Suprapubic skin (tissue), 4 donors: ENCODE data around the gene NFIB. TPM values are rescaled to one million over a fixed set of nuclear protein-coding genes. Genes with fewer than 3 reads are reported as not detected.

Experiments
- DNase-seq, 2 donors: peaks; one replicate each; pipeline ENCODE4 v3.0.0-alpha.2; 2019; ENCODE audit warnings: low spot score in 2 of 2
- H3K27ac ChIP-seq: fragments of 200-600 bp; sonication (generic); one replicate; pipeline ENCODE4 v1.5.1; 2019
- H3K27me3 ChIP-seq: fragments of 200-600 bp; sonication (generic); one replicate; pipeline ENCODE4 v1.5.1; 2019
- H3K36me3 ChIP-seq: fragments of 200-600 bp; sonication (generic); one replicate; pipeline ENCODE4 v1.5.1; 2019
- H3K4me1 ChIP-seq: fragments of 200-600 bp; sonication (generic); one replicate; pipeline ENCODE4 v1.5.1; 2019
- H3K4me3 ChIP-seq: fragments of 200-600 bp; sonication (generic); one replicate; pipeline ENCODE4 v1.5.1; 2019; ENCODE audit warnings: mild to moderate bottlenecking
- H3K9me3 ChIP-seq: fragments of 200-600 bp; sonication (generic); one replicate; pipeline ENCODE4 v1.5.1; 2019
- CTCF ChIP-seq, 2 donors: fragments of 200-600 bp in 1 of 2; fragments of 450-650 bp in 1 of 2; sonication (generic) in 1 of 2; IDR thresholded peaks; one replicate each; pipeline ENCODE4 v1.5.1; 2016 to 2019; ENCODE audit warnings: antibody characterized with exemption in 2 of 2, mild to moderate bottlenecking in 1 of 2, moderate library complexity in 1 of 2
- EP300 ChIP-seq: sonication (generic); formaldehyde crosslinking; IDR thresholded peaks from one replicate; pipeline ENCODE4 v1.6.1; 2017; ENCODE audit warnings: antibody characterized with exemption
- POLR2A ChIP-seq, 2 donors: fragments of 450-650 bp; IDR thresholded peaks; one replicate each; pipeline ENCODE4 v1.6.1; 2017; ENCODE audit warnings: antibody characterized with exemption in 2 of 2, mild to moderate bottlenecking in 2 of 2, moderate library complexity in 2 of 2
- POLR2AphosphoS5 ChIP-seq, 3 donors: sonication (generic); formaldehyde crosslinking; IDR thresholded peaks; one replicate each; pipeline ENCODE4 v1.6.1; 2017; ENCODE audit warnings: antibody characterized with exemption in 3 of 3
- WGBS: methylation state at CpG from one replicate; pipeline ENCODE4 v1.1.5; 2018; 5-methylcytosine and 5-hydroxymethylcytosine counted together
- total RNA-seq, 4 donors: library from RNA; depleted of rRNA; stranded (reverse); fragments of >200 nt; gene quantifications; one replicate each; pipeline ENCODE4 v1.1.0, GENCODE V29; 2016

Gene NFIB
- total RNA-seq, 4 donors from 2014 or later, result 90.4 to 204 (median 112) TPM

- Histone ChIP-seq H3K4me3 (no peak overlapping the region), H3K9me3 (no peaks in the 10 kb centered on the region), H3K36me3 (no peaks in the 10 kb centered on the region), H3K4me1 (peaks cover 3% of the 10 kb centered on the region), H3K27ac (no peak overlapping the region), H3K27me3 (no peaks in the 10 kb centered on the region)
- no peak for DNase-seq
- TF ChIP-seq EP300 (no peak), POLR2AphosphoS5 (IDR thresholded peaks at IDR 0.05) (no peak), POLR2A (IDR thresholded peaks at IDR 0.05) (no peak), CTCF (IDR thresholded peaks at IDR 0.05) (no peak)
- whole genome bisulfite sequencing, result 65% methylated on average over 5 of the region's 5 CpGs
Measured at GRCh38 chr9:14231196-14231990, 82.5 kb downstream of the NFIB start.

GRCh38 chr9:14228602-14229001 lies 85.3 kb downstream of the NFIB start:
- no peak overlapping the region for H3K4me3 ChIP-seq
- no peaks in the 10 kb centered on the region for H3K4me1 ChIP-seq
- DNase-seq, result no peak
- no peak overlapping the region for H3K27ac ChIP-seq
- 79% methylated on average over 1 of the region's 1 CpG for WGBS
- no peaks in the 10 kb centered on the region for H3K27me3 ChIP-seq
- no peaks in the 10 kb centered on the region for H3K9me3 ChIP-seq
- TF ChIP-seq EP300 (no peak), CTCF (IDR thresholded peaks at IDR 0.05) (no peak), POLR2A (IDR thresholded peaks at IDR 0.05) (no peak), POLR2AphosphoS5 (IDR thresholded peaks at IDR 0.05) (no peak)
- no peaks in the 10 kb centered on the region for H3K36me3 ChIP-seq

GRCh38 chr9:14226855-14227532 lies 86.9 kb downstream of the NFIB start:
- Histone ChIP-seq H3K9me3 (no peaks in the 10 kb centered on the region), H3K27ac (no peak overlapping the region), H3K4me1 (peaks cover 4% of the 10 kb centered on the region), H3K4me3 (no peak overlapping the region), H3K36me3 (no peaks in the 10 kb centered on the region), H3K27me3 (no peaks in the 10 kb centered on the region)
- DNase-seq, result no peak
- TF ChIP-seq EP300 (no peak), POLR2A (IDR thresholded peaks at IDR 0.05) (no peak), CTCF (IDR thresholded peaks at IDR 0.05) (no peak), POLR2AphosphoS5 (IDR thresholded peaks at IDR 0.05) (no peak)
- 91% methylated on average over 11 of the region's 11 CpGs for WGBS

- H3K4me3 ChIP-seq, result no peak overlapping the region
- no peaks in the 10 kb centered on the region for H3K9me3 ChIP-seq
- H3K4me1 ChIP-seq, result peaks cover 31% of the 10 kb centered on the region
- DNase-seq, result no peak
- no peaks in the 10 kb centered on the region for H3K36me3 ChIP-seq
- WGBS, result 90% methylated on average over 5 of the region's 5 CpGs
- TF ChIP-seq POLR2AphosphoS5 (IDR thresholded peaks at IDR 0.05) (no peak), POLR2A (IDR thresholded peaks at IDR 0.05) (no peak), EP300 (no peak), CTCF (IDR thresholded peaks at IDR 0.05) (no peak)
- no peak overlapping the region for H3K27ac ChIP-seq
- no peaks in the 10 kb centered on the region for H3K27me3 ChIP-seq
Measured at GRCh38 chr9:14223081-14223480, 90.9 kb downstream of the NFIB start.

GRCh38 chr9:14222149-14222835 lies 91.6 kb downstream of the NFIB start:
- 100% methylated on average over 1 of the region's 1 CpG for WGBS
- Histone ChIP-seq H3K4me1 (peaks cover 31% of the 10 kb centered on the region), H3K36me3 (no peaks in the 10 kb centered on the region), H3K9me3 (no peaks in the 10 kb centered on the region), H3K27me3 (no peaks in the 10 kb centered on the region), H3K4me3 (no peak overlapping the region), H3K27ac (no peak overlapping the region)
- TF ChIP-seq CTCF (IDR thresholded peaks at IDR 0.05) (no peak), POLR2AphosphoS5 (IDR thresholded peaks at IDR 0.05) (no peak), POLR2A (IDR thresholded peaks at IDR 0.05) (no peak), EP300 (no peak)
- no peak for DNase-seq
